Right ventricle myocardium inferior (tissue), 1 donor: ENCODE measurements around the gene PTPN7. TPM values are rescaled to one million over a fixed set of nuclear protein-coding genes. Genes with fewer than 3 reads are reported as not detected.
"Not testable (repeated sequence)": the region's sequence is repeated elsewhere in the genome, so short reads cannot be mapped to it uniquely, and the experiment has no call there.

ENCODE experiments used
- ATAC-seq: fragments of 200-7000 bp; cut with Tn5 transposase; one replicate; pipeline ENCODE4 v1.9.1; 2020; ENCODE audit warnings: mild to moderate bottlenecking, moderate library complexity
- DNase-seq: peaks from one replicate; pipeline ENCODE4 v3.0.0; 2021; ENCODE audit errors: missing footprints
- intact Hi-C: fragments of 100-400 bp; cut with DNase I; formaldehyde crosslinking; loops from one replicate; pipeline ENCODE4 v1.11.0; 2022
- total RNA-seq: library from RNA; stranded (reverse); fragmentation: NEBNext Ultra II Directional; extraction: Animal tissue kit (Norgen Biotek cat#: 25700); gene quantifications from one replicate; pipeline ENCODE4 v1.2.1, GENCODE V29; 2021
- donor health status: DM: no; HTN: yes; CAD: no; lungs with severe emphysema.

The PTPN7 gene
- total RNA-seq, 1 donor from 2014 or later, result 0.51 TPM

GRCh38 chr1:202172015-202172355 is 11.6 kb upstream of the PTPN7 start:
- intact Hi-C loops, result no loop called here
- DNase-seq (no peak), ATAC-seq (peak; percentile 3)

- ATAC-seq, result peak; percentile 11
- intact Hi-C loops, result no loop called here
- no peak for DNase-seq
Observed at GRCh38 chr1:202171292-202172014, 11.1 kb upstream of the PTPN7 start.

- ATAC-seq (no peak), DNase-seq (no peak)
- intact Hi-C loops, result no loop called here
Observed at GRCh38 chr1:202170726-202171125, 10.3 kb upstream of the PTPN7 start.

GRCh38 chr1:202168861-202169260 is 8.5 kb upstream of the PTPN7 start:
- no peak for ATAC-seq
- intact Hi-C loops, result no loop called here
- no peak for DNase-seq

- DNase-seq (no peak), ATAC-seq (no peak)
- intact Hi-C loops, result no loop called here
Observed at GRCh38 chr1:202167708-202168415, 7.5 kb upstream of the PTPN7 start.

- intact Hi-C loops, DNase-seq: not testable (repeated sequence)
Observed at GRCh38 chr1:202167054-202167453, 6.7 kb upstream of the PTPN7 start.

GRCh38 chr1:202165942-202166843 is 5.8 kb upstream of the PTPN7 start:
- intact Hi-C loops, result no loop called here
- DNase-seq (no peak), ATAC-seq (no peak)

More at GRCh38 chr1:202167054-202167453, 6.7 kb upstream of the PTPN7 start:
- not testable (repeated sequence) for ATAC-seq

- no peak for DNase-seq
- no peak for ATAC-seq
- intact Hi-C loops, result no loop called here
Observed at GRCh38 chr1:202165267-202165941, 5.0 kb upstream of the PTPN7 start.

- no peak for ATAC-seq
- no peak for DNase-seq
- intact Hi-C loops, result no loop called here
Observed at GRCh38 chr1:202164271-202165037, 4.1 kb upstream of the PTPN7 start.

GRCh38 chr1:202163281-202164270 is 3.2 kb upstream of the PTPN7 start:
- DNase-seq, result no peak
- ATAC-seq, result no peak
- intact Hi-C loops, result no loop called here

GRCh38 chr1:202162418-202163280 is 2.2 kb upstream of the PTPN7 start:
- ATAC-seq, result no peak
- intact Hi-C loops, result no loop called here

GRCh38 chr1:202162047-202162417 is 1.6 kb upstream of the PTPN7 start:
- ATAC-seq (no peak), DNase-seq (no peak)
- intact Hi-C loops, result no loop called here

More at GRCh38 chr1:202162418-202163280, 2.2 kb upstream of the PTPN7 start:
- no peak for DNase-seq

- ATAC-seq, result no peak
- no peak for DNase-seq
- intact Hi-C loops, result no loop called here
Observed at GRCh38 chr1:202161151-202162046, 997 bp upstream of the PTPN7 start.

- ATAC-seq (no peak), DNase-seq (no peak)
- intact Hi-C loops, result no loop called here
Observed at GRCh38 chr1:202159534-202160371, 649 bp downstream of the PTPN7 start.
